ENCODE data around the gene COL28A1.

The COL28A1 gene

DNA sequence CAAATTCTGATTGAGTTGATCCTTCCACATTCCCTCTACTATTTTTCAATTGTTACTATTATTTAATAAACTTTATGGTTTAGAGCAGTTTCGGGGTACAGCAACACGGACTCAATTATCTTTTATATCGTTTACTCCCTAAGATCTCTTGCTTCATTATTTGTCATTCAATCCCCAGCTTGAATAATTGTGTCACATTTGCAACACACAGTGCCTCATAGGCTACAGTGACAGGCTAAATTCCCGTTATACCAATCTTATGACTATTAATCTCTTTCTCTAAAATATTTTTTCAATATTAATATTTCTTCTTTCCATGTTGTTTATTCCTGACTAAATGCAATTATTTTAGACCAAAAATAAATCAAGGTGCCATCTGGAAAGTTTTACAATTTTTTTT is 4.0 kb upstream of the COL28A1 start:
- Histone ChIP-seq H3K4me3 (ENCODE audit: low read length) (no peak overlapping the region), H3F3A (ENCODE audit: control insufficient read depth, insufficient read depth) (no peaks in the 10 kb centered on the region), H3K36me3 (ENCODE audit: control insufficient read depth, low read length) (no peaks in the 10 kb centered on the region), H3K79me2 (ENCODE audit: control insufficient read depth, low read length) (no peaks in the 10 kb centered on the region), H3K9me2 (replicated peaks; ENCODE audit: control insufficient read depth, low read length) (no peaks in the 10 kb centered on the region), H3K4me1 (ENCODE audit: control insufficient read depth, low read length) (no peaks in the 10 kb centered on the region), H3K27ac (ENCODE audit: low read depth, low read length) (no peak overlapping the region), H4K20me1 (ENCODE audit: control insufficient read depth, insufficient read depth, low read depth, low read length) (no peaks in the 10 kb centered on the region), H3K9me3 (ENCODE audit: control insufficient read depth, insufficient read depth, low read length) (no peaks in the 10 kb centered on the region), H3K27me3 (ENCODE audit: control insufficient read depth, low read length) (no peaks in the 10 kb centered on the region; the same call in 1 of the 2 replicates), H3K4me2 (ENCODE audit: low read length) (no peak overlapping the region)
- TF ChIP-seq, protein P1, sequence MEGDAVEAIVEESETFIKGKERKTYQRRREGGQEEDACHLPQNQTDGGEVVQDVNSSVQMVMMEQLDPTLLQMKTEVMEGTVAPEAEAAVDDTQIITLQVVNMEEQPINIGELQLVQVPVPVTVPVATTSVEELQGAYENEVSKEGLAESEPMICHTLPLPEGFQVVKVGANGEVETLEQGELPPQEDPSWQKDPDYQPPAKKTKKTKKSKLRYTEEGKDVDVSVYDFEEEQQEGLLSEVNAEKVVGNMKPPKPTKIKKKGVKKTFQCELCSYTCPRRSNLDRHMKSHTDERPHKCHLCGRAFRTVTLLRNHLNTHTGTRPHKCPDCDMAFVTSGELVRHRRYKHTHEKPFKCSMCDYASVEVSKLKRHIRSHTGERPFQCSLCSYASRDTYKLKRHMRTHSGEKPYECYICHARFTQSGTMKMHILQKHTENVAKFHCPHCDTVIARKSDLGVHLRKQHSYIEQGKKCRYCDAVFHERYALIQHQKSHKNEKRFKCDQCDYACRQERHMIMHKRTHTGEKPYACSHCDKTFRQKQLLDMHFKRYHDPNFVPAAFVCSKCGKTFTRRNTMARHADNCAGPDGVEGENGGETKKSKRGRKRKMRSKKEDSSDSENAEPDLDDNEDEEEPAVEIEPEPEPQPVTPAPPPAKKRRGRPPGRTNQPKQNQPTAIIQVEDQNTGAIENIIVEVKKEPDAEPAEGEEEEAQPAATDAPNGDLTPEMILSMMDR (IDR thresholded peaks at IDR 0.05; ENCODE audit: low read depth, low read length, poor library complexity, severe bottlenecking) = no peak
- no peak for TF ChIP-seq EZH2phosphoT487 (IDR thresholded peaks at IDR 0.05; ENCODE audit: borderline replicate concordance, low read length)

GRCh38 chr7:7539152-7539551 is 3.5 kb upstream of the COL28A1 start:
- no peak for TF ChIP-seq EZH2phosphoT487 (IDR thresholded peaks at IDR 0.05; ENCODE audit: borderline replicate concordance, low read length)
- TF ChIP-seq, protein P1 (IDR thresholded peaks at IDR 0.05; ENCODE audit: low read depth, low read length, poor library complexity, severe bottlenecking) = no peak
- Histone ChIP-seq H3K79me2 (ENCODE audit: control insufficient read depth, low read length) (no peaks in the 10 kb centered on the region), H4K20me1 (ENCODE audit: control insufficient read depth, insufficient read depth, low read depth, low read length) (no peaks in the 10 kb centered on the region), H3K4me3 (ENCODE audit: low read length) (no peak overlapping the region), H3K4me2 (ENCODE audit: low read length) (no peak overlapping the region), H3K4me1 (ENCODE audit: control insufficient read depth, low read length) (no peaks in the 10 kb centered on the region), H3K9me2 (replicated peaks; ENCODE audit: control insufficient read depth, low read length) (no peaks in the 10 kb centered on the region), H3K27ac (ENCODE audit: low read depth, low read length) (no peak overlapping the region), H3K27me3 (ENCODE audit: control insufficient read depth, low read length) (peaks cover under 1% of the 10 kb centered on the region; the same call in 1 of the 2 replicates), H3K36me3 (ENCODE audit: control insufficient read depth, low read length) (no peaks in the 10 kb centered on the region), H3K9me3 (ENCODE audit: control insufficient read depth, insufficient read depth, low read length) (no peaks in the 10 kb centered on the region), H3F3A (ENCODE audit: control insufficient read depth, insufficient read depth) (no peaks in the 10 kb centered on the region)

DNA sequence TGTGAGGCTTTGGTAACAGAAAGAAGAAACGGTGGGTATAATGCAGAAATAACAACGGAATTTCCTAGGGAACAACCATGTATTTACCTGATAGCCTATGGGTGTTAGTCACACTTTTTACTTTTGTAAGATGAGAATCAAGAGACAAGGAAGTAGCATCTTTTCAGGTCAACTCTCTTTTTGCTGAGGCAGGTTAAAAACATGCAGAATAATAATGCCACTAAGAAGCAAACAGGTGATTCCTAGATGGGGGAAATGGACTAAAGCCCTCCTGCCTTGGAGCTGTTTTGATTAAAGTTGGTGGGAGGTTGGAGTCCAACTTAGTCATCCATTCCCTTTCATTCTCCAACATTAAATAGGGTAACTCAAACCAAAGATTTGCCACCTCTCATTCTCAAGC is 2.0 kb upstream of the COL28A1 start:
- H3K9me3 ChIP-seq (ENCODE audit: control insufficient read depth, insufficient read depth, low read length) = no peaks in the 10 kb centered on the region
- H3K4me2 ChIP-seq (ENCODE audit: low read length) = no peak overlapping the region
- TF ChIP-seq, protein P1 (IDR thresholded peaks at IDR 0.05; ENCODE audit: low read depth, low read length, poor library complexity, severe bottlenecking) = no peak
- no peak for TF ChIP-seq EZH2phosphoT487 (IDR thresholded peaks at IDR 0.05; ENCODE audit: borderline replicate concordance, low read length)
- H3K36me3 ChIP-seq (ENCODE audit: control insufficient read depth, low read length) = no peaks in the 10 kb centered on the region
- no peaks in the 10 kb centered on the region for H3F3A ChIP-seq (ENCODE audit: control insufficient read depth, insufficient read depth)
- no peaks in the 10 kb centered on the region for H3K79me2 ChIP-seq (ENCODE audit: control insufficient read depth, low read length)
- no peak overlapping the region for H3K4me3 ChIP-seq (ENCODE audit: low read length)
- no peaks in the 10 kb centered on the region for H4K20me1 ChIP-seq (ENCODE audit: control insufficient read depth, insufficient read depth, low read depth, low read length)
- H3K9me2 ChIP-seq (replicated peaks; ENCODE audit: control insufficient read depth, low read length) = no peaks in the 10 kb centered on the region
- H3K27ac ChIP-seq (ENCODE audit: low read depth, low read length) = no peak overlapping the region
- no peaks in the 10 kb centered on the region for H3K4me1 ChIP-seq (ENCODE audit: control insufficient read depth, low read length)
- H3K27me3 ChIP-seq (ENCODE audit: control insufficient read depth, low read length) = peaks cover 3% of the 10 kb centered on the region; the same call in 1 of the 2 replicates

All from DOHH2 (cell line).